Trophoblast cell (in vitro differentiated cells and primary cell): Measurements from ENCODE around the gene TMEM128.
"Not testable (repeated sequence)": the region's sequence is repeated elsewhere in the genome, so short reads cannot be mapped to it uniquely, and the experiment has no call there.

ENCODE experiments used
- DNase-seq, 2 donors: peaks; one replicate each; pipeline ENCODE4 v3.0.0-alpha.2; 2016
- H2AFZ ChIP-seq: 2 replicates; pipeline ENCODE4 v1.6.1; 2013; ENCODE audit warnings: low read length, moderate library complexity, mild to moderate bottlenecking; ENCODE audit not compliant: insufficient read depth, poor library complexity
- H2AK5ac ChIP-seq: 2 replicates; pipeline ENCODE4 v1.6.1; 2013; ENCODE audit warnings: mild to moderate bottlenecking, low read length
- H2BK120ac ChIP-seq: 2 replicates; pipeline ENCODE4 v1.6.1; 2013; ENCODE audit warnings: low read length, mild to moderate bottlenecking, moderate library complexity; ENCODE audit not compliant: insufficient read depth, poor library complexity
- H2BK12ac ChIP-seq: 2 replicates; pipeline ENCODE4 v1.6.1; 2013; ENCODE audit warnings: mild to moderate bottlenecking, low read length, moderate library complexity
- H2BK5ac ChIP-seq: 2 replicates; pipeline ENCODE4 v1.6.1; 2013; ENCODE audit warnings: low read length, low read depth, moderate library complexity, mild to moderate bottlenecking; ENCODE audit not compliant: poor library complexity
- H3K14ac ChIP-seq: 2 replicates; pipeline ENCODE4 v1.6.1; 2013; ENCODE audit warnings: mild to moderate bottlenecking, low read length
- H3K18ac ChIP-seq: 2 replicates; pipeline ENCODE4 v1.6.1; 2013; ENCODE audit warnings: mild to moderate bottlenecking, low read length
- H3K23ac ChIP-seq: 2 replicates; pipeline ENCODE4 v1.6.1; 2013; ENCODE audit warnings: low read length
- H3K27ac ChIP-seq: 2 replicates; pipeline ENCODE4 v1.5.1; 2013; ENCODE audit warnings: low read depth, mild to moderate bottlenecking, inconsistent platforms, low read length, moderate library complexity
- H3K27me3 ChIP-seq: 2 replicates; pipeline ENCODE4 v1.6.1; 2013; ENCODE audit warnings: inconsistent platforms, mild to moderate bottlenecking, low read length, moderate library complexity; ENCODE audit not compliant: insufficient read depth
- H3K36me3 ChIP-seq, 2 experiments: 1 replicate in 1 of 2; 2 replicates in 1 of 2; pipeline ENCODE4 v1.6.1; 2013; ENCODE audit warnings: low read length in 2 of 2, mild to moderate bottlenecking in 2 of 2, moderate library complexity in 1 of 2; ENCODE audit not compliant: insufficient read depth in 2 of 2, control insufficient read depth in 1 of 2
- H3K4ac ChIP-seq: 2 replicates; pipeline ENCODE4 v1.6.1; 2013; ENCODE audit warnings: low read depth, mild to moderate bottlenecking, low read length, moderate library complexity
- H3K4me1 ChIP-seq, 2 experiments: 1 replicate in 1 of 2; 2 replicates in 1 of 2; pipeline ENCODE4 v1.6.1; 2013; ENCODE audit warnings: low read length in 2 of 2, mild to moderate bottlenecking in 2 of 2, moderate library complexity in 1 of 2; ENCODE audit not compliant: insufficient read depth in 2 of 2, control insufficient read depth in 1 of 2
- H3K4me2 ChIP-seq: 2 replicates; pipeline ENCODE4 v1.6.1; 2013; ENCODE audit warnings: inconsistent platforms, mild to moderate bottlenecking, low read length, moderate library complexity
- H3K4me3 ChIP-seq: 2 replicates; pipeline ENCODE4 v1.5.1; 2013; ENCODE audit warnings: mild to moderate bottlenecking, low read depth, low read length, inconsistent platforms
- H3K79me1 ChIP-seq: one replicate; pipeline ENCODE4 v1.6.1; 2013; ENCODE audit warnings: low read length
- H3K79me2 ChIP-seq: 2 replicates; pipeline ENCODE4 v1.6.1; 2013; ENCODE audit warnings: low read length, mild to moderate bottlenecking; ENCODE audit not compliant: control insufficient read depth, insufficient read depth, poor library complexity
- H3K9ac ChIP-seq: 2 replicates; pipeline ENCODE4 v1.6.1; 2013; ENCODE audit warnings: mild to moderate bottlenecking, low read length
- H3K9me3 ChIP-seq: 2 replicates; pipeline ENCODE4 v1.6.1; 2013; ENCODE audit warnings: low read depth, mild to moderate bottlenecking, control low read depth, inconsistent platforms, low read length; ENCODE audit not compliant: insufficient read depth
- H4K12ac ChIP-seq: 2 replicates; pipeline ENCODE4 v1.6.1; 2013; ENCODE audit warnings: low read depth, mild to moderate bottlenecking, low read length, moderate library complexity
- H4K8ac ChIP-seq: 2 replicates; pipeline ENCODE4 v1.6.1; 2013; ENCODE audit warnings: low read depth, mild to moderate bottlenecking, low read length, moderate library complexity
- H4K91ac ChIP-seq: one replicate; pipeline ENCODE4 v1.6.1; 2013; ENCODE audit warnings: low read depth, mild to moderate bottlenecking, low read length, moderate library complexity
- WGBS: extraction: QIAGEN DNeasy Blood & Tissue Kit; methylation state at CpG from one replicate; pipeline ENCODE4 v1.1.7; 2013; ENCODE audit warnings: missing lambda C conversion rate; ENCODE audit not compliant: insufficient read length, insufficient coverage; ENCODE audit errors: extremely low coverage; 5-methylcytosine and 5-hydroxymethylcytosine counted together

TMEM128 gene

GRCh38 chr4:4249342-4249741, 1.3 kb upstream of the TMEM128 start:
- not testable (repeated sequence) for H3K4me2 ChIP-seq, H3K4me1 ChIP-seq, H3K27me3 ChIP-seq, H3K9ac ChIP-seq, H3K4ac ChIP-seq, H4K12ac ChIP-seq, H2BK120ac ChIP-seq, H2BK5ac ChIP-seq, H3K18ac ChIP-seq, H4K91ac ChIP-seq, H3K79me1 ChIP-seq, H2AFZ ChIP-seq, H3K4me3 ChIP-seq, H3K9me3 ChIP-seq, H3K23ac ChIP-seq, H2AK5ac ChIP-seq, H3K14ac ChIP-seq, H3K27ac ChIP-seq, DNase-seq, H2BK12ac ChIP-seq, H3K79me2 ChIP-seq
- Histone ChIP-seq H4K8ac (peak overlapping the region; percentile 20), H3K36me3 (peaks cover 3 to 10% of the 10 kb centered on the region in 2 experiments)
- WGBS = 100% methylated on average over 1 of the region's 15 CpGs

GRCh38 chr4:4248885-4249203, 821 bp upstream of the TMEM128 start:
- no CpG with 5 or more reads among the region's 10 CpGs for WGBS
- peak overlapping the region; percentile 79 for H3K27ac ChIP-seq

GRCh38 chr4:4247696-4248028, 361 bp downstream of the TMEM128 start:
- peak overlapping the region; percentile 82 for H2BK120ac ChIP-seq
- peak overlapping the region; percentile 91 for H3K4me3 ChIP-seq
- peak overlapping the region; percentile 96 for H4K12ac ChIP-seq
- H3K79me1 ChIP-seq = peaks cover 8% of the 10 kb centered on the region
- H4K8ac ChIP-seq = peak overlapping the region; percentile 99
- peaks cover 4% of the 10 kb centered on the region for H3K79me2 ChIP-seq
- H3K27me3 ChIP-seq = no peaks in the 10 kb centered on the region
- no peak overlapping the region for H2AK5ac ChIP-seq
- peak overlapping the region; percentile 93 for H4K91ac ChIP-seq
- H3K9ac ChIP-seq = peak overlapping the region; percentile 96
- H3K9me3 ChIP-seq = no peaks in the 10 kb centered on the region
- H2AFZ ChIP-seq = peak overlapping the region; percentile 100
- H2BK12ac ChIP-seq = no peak overlapping the region
- DNase-seq = no peak
- peak overlapping the region; percentile 96 for H3K14ac ChIP-seq
- peaks cover 3 to 8% of the 10 kb centered on the region in 2 experiments for H3K4me1 ChIP-seq
- no CpG with 5 or more reads among the region's 12 CpGs for WGBS
- H3K23ac ChIP-seq = no peak overlapping the region
- peak overlapping the region; percentile 80 for H3K4ac ChIP-seq
- H3K4me2 ChIP-seq = peak overlapping the region; percentile 75
- peak overlapping the region; percentile 88 for H3K18ac ChIP-seq
- peaks cover 11 to 16% of the 10 kb centered on the region in 2 experiments for H3K36me3 ChIP-seq
- H3K27ac ChIP-seq = peak overlapping the region; percentile 79
- peak overlapping the region; percentile 67 for H2BK5ac ChIP-seq

More at GRCh38 chr4:4248885-4249203, 821 bp upstream of the TMEM128 start:
- no peak overlapping the region for H3K18ac ChIP-seq
- no peak overlapping the region for H2BK12ac ChIP-seq
- no peak overlapping the region for H2BK120ac ChIP-seq
- H3K9ac ChIP-seq = no peak overlapping the region
- no peak overlapping the region for H2AK5ac ChIP-seq
- H3K79me1 ChIP-seq = peaks cover 8% of the 10 kb centered on the region
- DNase-seq = no peak
- peak overlapping the region; percentile 91 for H3K4me3 ChIP-seq
- H3K36me3 ChIP-seq = peaks cover 8 to 15% of the 10 kb centered on the region in 2 experiments
- peak overlapping the region; percentile 75 for H3K4me2 ChIP-seq
- H4K8ac ChIP-seq = peak overlapping the region; percentile 99
- H2BK5ac ChIP-seq = no peak overlapping the region
- H3K4ac ChIP-seq = peak overlapping the region; percentile 0
- H3K9me3 ChIP-seq = no peaks in the 10 kb centered on the region
- peak overlapping the region; percentile 21 for H3K14ac ChIP-seq
- H3K27me3 ChIP-seq = no peaks in the 10 kb centered on the region
- peak overlapping the region; percentile 25 for H4K12ac ChIP-seq
- peak overlapping the region; percentile 53 for H4K91ac ChIP-seq
- H3K4me1 ChIP-seq = peaks cover 3 to 8% of the 10 kb centered on the region in 2 experiments
- peak overlapping the region; percentile 12 for H2AFZ ChIP-seq
- no peak overlapping the region for H3K23ac ChIP-seq
- peaks cover 4% of the 10 kb centered on the region for H3K79me2 ChIP-seq

- no peak overlapping the region for H3K23ac ChIP-seq
- no peak overlapping the region for H3K4me3 ChIP-seq
- H4K8ac ChIP-seq = no peak overlapping the region
- H3K14ac ChIP-seq = no peak overlapping the region
- no peak overlapping the region for H2BK5ac ChIP-seq
- peaks cover 3 to 8% of the 10 kb centered on the region in 2 experiments for H3K4me1 ChIP-seq
- no peak for DNase-seq
- no CpG with 5 or more reads among the region's 1 CpG for WGBS
- no peaks in the 10 kb centered on the region for H3K27me3 ChIP-seq
- H4K12ac ChIP-seq = no peak overlapping the region
- no peak overlapping the region for H2AK5ac ChIP-seq
- no peak overlapping the region for H3K27ac ChIP-seq
- H2AFZ ChIP-seq = no peak overlapping the region
- no peak overlapping the region for H3K9ac ChIP-seq
- H3K4me2 ChIP-seq = no peak overlapping the region
- no peak overlapping the region for H2BK12ac ChIP-seq
- no peak overlapping the region for H2BK120ac ChIP-seq
- H3K79me1 ChIP-seq = peaks cover 8% of the 10 kb centered on the region
- no peak overlapping the region for H3K18ac ChIP-seq
- H3K79me2 ChIP-seq = peaks cover 4% of the 10 kb centered on the region
- H4K91ac ChIP-seq = no peak overlapping the region
- H3K36me3 ChIP-seq = peaks cover 11 to 19% of the 10 kb centered on the region in 2 experiments
- no peaks in the 10 kb centered on the region for H3K9me3 ChIP-seq
- no peak overlapping the region for H3K4ac ChIP-seq
Measured at GRCh38 chr4:4245172-4245571, 2.9 kb downstream of the TMEM128 start.
